GM21360 (cell line): ENCODE data around the gene HOMER2.
A peak's percentile ranks its signal among the peaks of the same experiment; 100 is the strongest.
"Not testable (repeated sequence)": the region's sequence is repeated elsewhere in the genome, so short reads cannot be mapped to it uniquely, and the experiment has no call there.

Source experiments
- ATAC-seq: cut with Tn5 transposase; IDR thresholded peaks from one replicate; pipeline ENCODE4 v1.9.1; 2021; ENCODE audit warnings: mild to moderate bottlenecking, moderate library complexity; ENCODE audit not compliant: unreplicated experiment

HOMER2 gene

GRCh38 chr15:82966671-82967071 is 14.2 kb upstream of the HOMER2 start:
- ATAC-seq = peak; percentile 55

GRCh38 chr15:82964890-82965289 is 12.4 kb upstream of the HOMER2 start:
- no peak for ATAC-seq

GRCh38 chr15:82963471-82964341 is 11.2 kb upstream of the HOMER2 start:
- no peak for ATAC-seq

- no peak for ATAC-seq
Observed at GRCh38 chr15:82960766-82961165, 8.2 kb upstream of the HOMER2 start.

GRCh38 chr15:82959423-82959822 is 6.9 kb upstream of the HOMER2 start:
- no peak for ATAC-seq

GRCh38 chr15:82958638-82959037 is 6.1 kb upstream of the HOMER2 start:
- ATAC-seq = no peak

- no peak for ATAC-seq
Observed at GRCh38 chr15:82951472-82952157, 905 bp downstream of the HOMER2 start.

- peak; percentile 62 for ATAC-seq
Observed at GRCh38 chr15:82950746-82951370, 1.7 kb downstream of the HOMER2 start.

- ATAC-seq = no peak
Observed at GRCh38 chr15:82950295-82950694, 2.2 kb downstream of the HOMER2 start.

GRCh38 chr15:82946155-82946701 is 6.3 kb downstream of the HOMER2 start:
- ATAC-seq = no peak

- ATAC-seq = no peak
Observed at GRCh38 chr15:82945326-82945725, 7.2 kb downstream of the HOMER2 start.

GRCh38 chr15:82944821-82945220 is 7.7 kb downstream of the HOMER2 start:
- no peak for ATAC-seq

GRCh38 chr15:82944056-82944455 is 8.5 kb downstream of the HOMER2 start:
- no peak for ATAC-seq

GRCh38 chr15:82943176-82943575 is 9.3 kb downstream of the HOMER2 start:
- ATAC-seq = no peak

GRCh38 chr15:82942691-82943090 is 9.8 kb downstream of the HOMER2 start:
- ATAC-seq = no peak

GRCh38 chr15:82939678-82940077 is 12.8 kb downstream of the HOMER2 start:
- not testable (repeated sequence) for ATAC-seq

- no peak for ATAC-seq
Observed at GRCh38 chr15:82937712-82938058, 14.8 kb downstream of the HOMER2 start.

GRCh38 chr15:82936966-82937711 is 15.4 kb downstream of the HOMER2 start:
- no peak for ATAC-seq

GRCh38 chr15:82935382-82935781 is 17.1 kb downstream of the HOMER2 start:
- ATAC-seq = no peak

GRCh38 chr15:82934100-82934880 is 18.2 kb downstream of the HOMER2 start:
- ATAC-seq = no peak
